K562 (cell line): ENCODE measurements around the gene ISG20. TPM values are rescaled to one million over a fixed set of nuclear protein-coding genes. Genes with fewer than 3 reads are reported as not detected.

Experiments used
- ATAC-seq: fragments of 200-7000 bp; cut with Tn5 transposase; 3 replicates; pipeline ENCODE4 v1.9.1; 2020; ENCODE audit warnings: moderate library complexity
- BruUV-seq: library from RNA; stranded (reverse); fragments of 400-500 nt; replicated peaks from 2 replicates; lab custom pipeline; 2021; lab: Mats Ljungman, UMichigan
- CTCF ChIA-PET: fragments of 300-600 bp; formaldehyde crosslinking; extraction: SDS; loops from one replicate; lab custom pipeline; 2021; ENCODE audit warnings: low intra/inter-chr PET ratio; lab: Yijun Ruan, JAX
- POLR2A ChIA-PET: fragments of 300-600, 350-650 bp; sonication (Branson Sonifier 250); formaldehyde crosslinking; extraction: SDS; loops from one replicate; lab custom pipeline; 2021; ENCODE audit warnings: antibody characterized with exemption, inconsistent platforms; lab: Yijun Ruan, JAX
- DNase-seq, 4 experiments: peaks; one replicate each; pipeline versions ENCODE4 v3.0.0 to v3.0.0-alpha.2; 2011 to 2018; ENCODE audit warnings: low spot score in 3 of 4, mixed read lengths in 3 of 4; ENCODE audit errors: extremely low read depth in 1 of 4
- FAIRE-seq: peaks from 2 replicates; lab custom pipeline; 2011; peaks lifted over from hg19 to GRCh38; lab: Jason Lieb, UNC
- H2AFZ ChIP-seq: 2 replicates; pipeline ENCODE4 v1.6.0; 2011; ENCODE audit warnings: low read depth, low read length, control low read depth, inconsistent platforms
- H3K27ac ChIP-seq: fragments of 200-600 bp; 3 replicates; pipeline ENCODE4 v1.8.0; 2011; ENCODE audit warnings: low read depth, mild to moderate bottlenecking, control low read depth, inconsistent platforms, low read length, moderate library complexity, mixed read lengths; ENCODE audit errors: extremely low read depth
- H3K27me3 ChIP-seq, 2 experiments: fragments of 300-600 bp in 1 of 2; 2 replicates in 1 of 2; 3 replicates in 1 of 2; pipeline versions ENCODE4 v1.6.0 to v1.8.0; 2011; ENCODE audit warnings: inconsistent platforms in 2 of 2, low read length in 2 of 2, mild to moderate bottlenecking in 1 of 2, mixed read lengths in 1 of 2, moderate library complexity in 1 of 2; ENCODE audit not compliant: control insufficient read depth in 2 of 2, insufficient read depth in 2 of 2
- H3K36me3 ChIP-seq: fragments of 300-600 bp; 3 replicates; pipeline ENCODE4 v1.8.0; 2011; ENCODE audit warnings: mild to moderate bottlenecking, low read length, inconsistent platforms; ENCODE audit not compliant: control insufficient read depth, insufficient read depth
- H3K4me1 ChIP-seq, 2 experiments: fragments of 200-600 bp in 1 of 2; replicated peaks in 1 of 2; 2 replicates in 1 of 2; 3 replicates in 1 of 2; pipeline versions ENCODE4 v1.5.1 to v1.8.0; 2011; ENCODE audit warnings: inconsistent platforms in 2 of 2, low read length in 2 of 2, mild to moderate bottlenecking in 1 of 2, mixed read lengths in 1 of 2, moderate library complexity in 1 of 2; ENCODE audit not compliant: control insufficient read depth in 2 of 2, insufficient read depth in 2 of 2
- H3K4me2 ChIP-seq: 2 replicates; pipeline ENCODE4 v1.6.1; 2011; ENCODE audit warnings: low read length, control low read depth, inconsistent platforms, mixed read lengths; ENCODE audit not compliant: insufficient read depth
- H3K4me3 ChIP-seq: fragments of 200-600 bp; sonication (generic), shearing (Covaris generic); 2 replicates; pipeline ENCODE4 v1.5.1; 2016; ENCODE audit warnings: control low read depth, inconsistent platforms
- H3K79me2 ChIP-seq: fragments of 200-600 bp; 3 replicates; pipeline ENCODE4 v1.8.0; 2011; ENCODE audit warnings: low read length, inconsistent platforms; ENCODE audit not compliant: control insufficient read depth, insufficient read depth
- H3K9ac ChIP-seq, 2 experiments: 2 replicates each; pipeline versions ENCODE4 v1.6.0 to v1.6.1; 2011; ENCODE audit warnings: low read depth in 2 of 2, low read length in 2 of 2, control low read depth in 1 of 2, inconsistent platforms in 1 of 2, mild to moderate bottlenecking in 1 of 2, mixed read lengths in 1 of 2; ENCODE audit not compliant: insufficient read depth in 1 of 2
- H3K9me1 ChIP-seq: one replicate; pipeline ENCODE4 v1.6.0; 2011; ENCODE audit warnings: inconsistent platforms, mild to moderate bottlenecking, low read length, moderate library complexity; ENCODE audit not compliant: control insufficient read depth, insufficient read depth
- H3K9me3 ChIP-seq: replicated peaks from 2 replicates; pipeline ENCODE4 v1.5.1; 2011; ENCODE audit warnings: low read depth, low read length, inconsistent platforms; ENCODE audit not compliant: control insufficient read depth, insufficient read depth
- H4K20me1 ChIP-seq: replicated peaks from 2 replicates; pipeline ENCODE4 v1.6.1; 2011; ENCODE audit warnings: low read length, inconsistent platforms, mixed read lengths; ENCODE audit not compliant: control insufficient read depth, insufficient read depth
- AFF4 ChIP-seq: sonication (generic); formaldehyde crosslinking; IDR thresholded peaks from 2 replicates; pipeline ENCODE4 v1.8.0; 2023; ENCODE audit warnings: mild to moderate bottlenecking, missing genetic modification reagents
- CEBPG ChIP-seq, 3 experiments: fragments of 200-800 bp in 1 of 3; sonication (Bioruptor generic) in 1 of 3; sonication (generic) in 1 of 3; formaldehyde crosslinking in 1 of 3; IDR thresholded peaks in 2 of 3; conservative IDR thresholded peaks in 1 of 3; 2 replicates each; pipeline versions ENCODE4 v1.6.1 to v1.8.0; 2016 to 2022; ENCODE audit warnings: missing compliant biosample characterization in 2 of 3, missing genetic modification characterization in 2 of 3, mild to moderate bottlenecking in 1 of 3, missing genetic modification reagents in 1 of 3
- ETV1 ChIP-seq: fragments of 450-650 bp; conservative IDR thresholded peaks from 2 replicates; pipeline ENCODE4 v1.6.1; 2016; ENCODE audit warnings: missing genetic modification characterization, control low read depth, low read depth, missing compliant biosample characterization
- HDAC8 ChIP-seq: fragments of 450-650 bp; IDR thresholded peaks from 2 replicates; pipeline ENCODE4 v1.6.1; 2016; ENCODE audit warnings: mild to moderate bottlenecking, missing genetic modification characterization, moderate library complexity, missing compliant biosample characterization
- HNRNPH1 ChIP-seq: fragments of 200-400 bp; formaldehyde crosslinking; optimal IDR thresholded peaks from 2 replicates; pipeline ENCODE3; 2017; ENCODE audit warnings: low read depth, mild to moderate bottlenecking, low read length, moderate library complexity
- KDM4B ChIP-seq, 2 experiments: fragments of 450-650 bp in 1 of 2; sonication (generic) in 1 of 2; IDR thresholded peaks; 2 replicates each; pipeline ENCODE4 v1.6.1; 2016 to 2017; ENCODE audit warnings: borderline replicate concordance in 2 of 2, antibody characterized with exemption in 1 of 2, low read depth in 1 of 2, mild to moderate bottlenecking in 1 of 2
- NCOA2 ChIP-seq, 2 experiments: fragments of 450-650 bp; IDR thresholded peaks; 2 replicates each; pipeline ENCODE4 v1.6.1; 2018; ENCODE audit warnings: mild to moderate bottlenecking in 2 of 2, moderate library complexity in 1 of 2; ENCODE audit not compliant: partially characterized antibody in 2 of 2
- RB1 ChIP-seq: fragments of 450-650 bp; IDR thresholded peaks from 2 replicates; pipeline ENCODE4 v1.6.1; 2017; ENCODE audit warnings: low read depth, mild to moderate bottlenecking
- RBM14 ChIP-seq: fragments of 200-400 bp; formaldehyde crosslinking; IDR thresholded peaks from 2 replicates; pipeline ENCODE4 v1.6.1; 2018; ENCODE audit warnings: low read depth, mild to moderate bottlenecking, low read length, moderate library complexity, borderline replicate concordance; ENCODE audit not compliant: insufficient read depth
- SP2 ChIP-seq: IDR thresholded peaks from 2 replicates; pipeline ENCODE4 v1.6.1; 2011; ENCODE audit warnings: mild to moderate bottlenecking, low read depth, low read length, moderate library complexity; ENCODE audit not compliant: poor library complexity, severe bottlenecking; ENCODE audit errors: extremely low read depth
- TGIF2 ChIP-seq: sonication (generic); formaldehyde crosslinking; IDR thresholded peaks from 2 replicates; pipeline ENCODE4 v1.8.1; 2022; ENCODE audit warnings: mild to moderate bottlenecking, missing genetic modification reagents, moderate library complexity
- ZNF197 ChIP-seq: fragments of 200-800 bp; sonication (Bioruptor generic); IDR thresholded peaks from 2 replicates; pipeline ENCODE4 v1.6.1; 2016; ENCODE audit warnings: low read depth, missing genetic modification characterization, missing compliant biosample characterization
- ZNF217 ChIP-seq: sonication (generic); formaldehyde crosslinking; IDR thresholded peaks from 2 replicates; pipeline ENCODE4 v1.8.0; 2022; ENCODE audit warnings: mild to moderate bottlenecking, missing genetic modification reagents
- ZNF589 ChIP-seq: fragments of 200-800 bp; sonication (Bioruptor generic); IDR thresholded peaks from 2 replicates; pipeline ENCODE4 v1.6.1; 2016; ENCODE audit warnings: low read depth, missing genetic modification characterization, missing compliant biosample characterization
- WGBS: fragments of 100-300 bp; shearing (Covaris generic); methylation state at CpG from one replicate; pipeline ENCODE4 v1.1.6; 2016; ENCODE audit warnings: low coverage, mixed read lengths; ENCODE audit not compliant: insufficient coverage; ENCODE audit errors: missing lambda C conversion rate; 5-methylcytosine and 5-hydroxymethylcytosine counted together
- in situ Hi-C: fragments of 300-500 bp; cut with MboI; formaldehyde crosslinking; loops from 4 replicates; pipeline ENCODE4 v1.15.0; 2018; ENCODE audit warnings: inconsistent platforms, mixed read lengths
- intact Hi-C: fragments of 100-400 bp; cut with micrococcal nuclease; formaldehyde crosslinking; loops from 2 replicates; pipeline ENCODE4 v1.14.2; 2022
- polyA plus RNA-seq, 8 experiments: library from polyadenylated mRNA; depleted of rRNA in 4 of 8; stranded (reverse) in 5 of 8; unstranded in 3 of 8; fragments of >200 nt; fragmentation: Nextera tagmentation in 2 of 8; fragmentation: Illumina TruSeq in 1 of 8; extraction: Ambion mirVana in 2 of 8; extraction: Trizol in 1 of 8; gene quantifications; 2 replicates each; pipeline versions ENCODE4 v1.2.1 to v1.2.3, GENCODE V29; 2011 to 2014; ENCODE audit warnings: inconsistent platforms in 1 of 8, missing spikeins in 1 of 8
- total RNA-seq, 7 experiments: library from RNA; depleted of rRNA in 6 of 7; stranded (reverse); fragments of >200 nt in 6 of 7; fragmentation: Illumina TruSeq in 2 of 7; extraction: Trizol in 2 of 7; gene quantifications; 2 replicates each; pipeline versions ENCODE4 v1.2.1 to v1.2.3, GENCODE V29; 2011 to 2021; ENCODE audit warnings: low replicate concordance in 1 of 7
- TF ChIP-seq, protein P1 (sequence below): fragments of 150-350 bp; conservative IDR thresholded peaks from 2 replicates; pipeline ENCODE4 v1.6.1; 2014; ENCODE audit warnings: low read length

ISG20 gene
- total and polyA plus RNA-seq, 9 of the 15 experiments (the other 6 are each of a cell fraction or from before 2014, with no cell fraction given) = 0.06 to 2.1 (median 1.00) TPM

GRCh38 chr15:88651136-88651732 is 12.4 kb downstream of the ISG20 start:
- CTCF ChIA-PET = no interaction called here

More at GRCh38 chr15:88651136-88651732, 12.4 kb downstream of the ISG20 start:
- H3K9ac ChIP-seq = no peak overlapping the region
- ATAC-seq = no peak
- FAIRE-seq = no peak
- H2AFZ ChIP-seq = no peak overlapping the region
- H3K36me3 ChIP-seq = no peaks in the 10 kb centered on the region
- no TSS peak for BruUV-seq
- no peak overlapping the region for H3K27ac ChIP-seq
- H3K9me3 ChIP-seq = no peaks in the 10 kb centered on the region
- intact Hi-C loops (no loop called here), in situ Hi-C loops (no loop called here)
- H3K4me3 ChIP-seq = no peak overlapping the region
- 9% methylated on average over 7 of the region's 7 CpGs for WGBS
- no peaks in the 10 kb centered on the region for H3K9me1 ChIP-seq
- TF ChIP-seq HDAC8 (no peak), AFF4 (CRISPR knock-in tag) (no peak), TGIF2 (CRISPR knock-in tag) (no peak), RB1 (no peak), NCOA2 (IDR thresholded peaks at IDR 0.05; ENCODE audit: partially characterized antibody in 2 of 2) (no peak), HNRNPH1 (no peak), CEBPG (CRISPR knock-in tag; IDR thresholded peaks at IDR 0.05) (no peak), CEBPG (tag; conservative IDR thresholded peaks at IDR 0.05 in 1 of 2, IDR thresholded peaks at IDR 0.05 in 1 of 2) (no peak), RBM14 (no peak), SP2 (no peak), ETV1 (tag) (no peak), KDM4B (IDR thresholded peaks at IDR 0.05; ENCODE audit: borderline replicate concordance in 2 of 2, low read depth in 1 of 2) (no peak), ZNF589 (CRISPR knock-in tag) (no peak), ZNF197 (CRISPR knock-in tag) (no peak), ZNF217 (CRISPR knock-in tag) (no peak)
- TF ChIP-seq, protein P1, sequence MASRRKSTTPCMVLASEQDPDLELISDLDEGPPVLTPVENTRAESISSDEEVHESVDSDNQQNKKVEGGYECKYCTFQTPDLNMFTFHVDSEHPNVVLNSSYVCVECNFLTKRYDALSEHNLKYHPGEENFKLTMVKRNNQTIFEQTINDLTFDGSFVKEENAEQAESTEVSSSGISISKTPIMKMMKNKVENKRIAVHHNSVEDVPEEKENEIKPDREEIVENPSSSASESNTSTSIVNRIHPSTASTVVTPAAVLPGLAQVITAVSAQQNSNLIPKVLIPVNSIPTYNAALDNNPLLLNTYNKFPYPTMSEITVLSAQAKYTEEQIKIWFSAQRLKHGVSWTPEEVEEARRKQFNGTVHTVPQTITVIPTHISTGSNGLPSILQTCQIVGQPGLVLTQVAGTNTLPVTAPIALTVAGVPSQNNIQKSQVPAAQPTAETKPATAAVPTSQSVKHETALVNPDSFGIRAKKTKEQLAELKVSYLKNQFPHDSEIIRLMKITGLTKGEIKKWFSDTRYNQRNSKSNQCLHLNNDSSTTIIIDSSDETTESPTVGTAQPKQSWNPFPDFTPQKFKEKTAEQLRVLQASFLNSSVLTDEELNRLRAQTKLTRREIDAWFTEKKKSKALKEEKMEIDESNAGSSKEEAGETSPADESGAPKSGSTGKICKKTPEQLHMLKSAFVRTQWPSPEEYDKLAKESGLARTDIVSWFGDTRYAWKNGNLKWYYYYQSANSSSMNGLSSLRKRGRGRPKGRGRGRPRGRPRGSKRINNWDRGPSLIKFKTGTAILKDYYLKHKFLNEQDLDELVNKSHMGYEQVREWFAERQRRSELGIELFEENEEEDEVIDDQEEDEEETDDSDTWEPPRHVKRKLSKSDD = no peak
- H3K4me2 ChIP-seq = no peak overlapping the region
- peaks cover 13 to 51% of the 10 kb centered on the region in 2 experiments; a peak in 4 of 5 replicates for H3K27me3 ChIP-seq
- H3K79me2 ChIP-seq = no peaks in the 10 kb centered on the region
- H4K20me1 ChIP-seq = peaks cover 3% of the 10 kb centered on the region; the same call in 1 of the 2 replicates
- POLR2A ChIA-PET = no interaction called here
- DNase-seq = no peak
- no peaks in the 10 kb centered on the region for H3K4me1 ChIP-seq
